GM12878 (cell line): ENCODE measurements around the gene TMIGD2. TPM values are rescaled to one million over a fixed set of nuclear protein-coding genes. Genes with fewer than 3 reads are reported as not detected.
"Not testable (repeated sequence)": the region's sequence is repeated elsewhere in the genome, so short reads cannot be mapped to it uniquely, and the experiment has no call there.

Source experiments
- ATAC-seq: fragments of 200-7000 bp; cut with Tn5 transposase; 3 replicates; pipeline ENCODE4 v1.9.1; 2020; ENCODE audit warnings: mild to moderate bottlenecking, moderate library complexity
- BruUV-seq: library from RNA; stranded (reverse); fragments of 400-500 nt; replicated peaks from 2 replicates; lab custom pipeline; 2021; lab: Mats Ljungman, UMichigan
- CTCF ChIA-PET: fragments of 300-600 bp; sonication (Branson Sonifier 250); formaldehyde crosslinking; extraction: SDS; loops from one replicate; lab custom pipeline; 2021; ENCODE audit warnings: inconsistent platforms; lab: Yijun Ruan, JAX
- POLR2A ChIA-PET: fragments of 350-600 bp; formaldehyde crosslinking; extraction: SDS; loops from one replicate; lab custom pipeline; 2021; ENCODE audit warnings: inconsistent platforms; lab: Charles Lee
- RAD21 ChIA-PET: fragments of 300-600 bp; sonication (Branson Sonifier 250); formaldehyde crosslinking; loops from one replicate; lab custom pipeline; 2023; ENCODE audit warnings: antibody characterized with exemption; ENCODE audit not compliant: unreplicated experiment; lab: Charles Lee
- SMC1A ChIA-PET: fragments of 300-600 bp; sonication (Branson Sonifier 250); formaldehyde crosslinking; loops from one replicate; lab custom pipeline; 2023; ENCODE audit not compliant: unreplicated experiment, uncharacterized antibody; lab: Charles Lee
- DNase-seq: peaks from one replicate; pipeline ENCODE4 v3.0.0-alpha.2; 2011; ENCODE audit warnings: low read depth, low spot score
- FAIRE-seq: peaks from 3 replicates; lab custom pipeline; 2011; peaks lifted over from hg19 to GRCh38; lab: Jason Lieb, UNC
- H2AFZ ChIP-seq: 2 replicates; pipeline ENCODE4 v1.6.0; 2011; ENCODE audit warnings: low read depth, low read length, control low read depth; ENCODE audit not compliant: control insufficient read depth
- H3K27ac ChIP-seq: 2 replicates; pipeline ENCODE4 v1.5.1; 2011; ENCODE audit warnings: control low read depth; ENCODE audit not compliant: control insufficient read depth, insufficient read depth
- H3K27me3 ChIP-seq, 2 experiments: replicated peaks in 1 of 2; 2 replicates each; pipeline versions ENCODE4 v1.6.0 to v1.6.1; 2011; ENCODE audit warnings: low read length in 1 of 2; ENCODE audit not compliant: control insufficient read depth in 2 of 2, insufficient read depth in 2 of 2
- H3K36me3 ChIP-seq, 2 experiments: 2 replicates each; pipeline ENCODE4 v1.5.1; 2011; ENCODE audit warnings: low read length in 1 of 2; ENCODE audit not compliant: control insufficient read depth in 2 of 2, insufficient read depth in 2 of 2
- H3K4me1 ChIP-seq: 2 replicates; pipeline ENCODE4 v1.6.1; 2011; ENCODE audit warnings: mild to moderate bottlenecking, low read length, moderate library complexity, mixed read lengths; ENCODE audit not compliant: control insufficient read depth, insufficient read depth
- H3K4me2 ChIP-seq: 2 replicates; pipeline ENCODE4 v1.6.0; 2011; ENCODE audit warnings: control low read depth; ENCODE audit not compliant: control insufficient read depth, insufficient read depth
- H3K4me3 ChIP-seq: fragments of 200-600 bp; sonication (generic); 2 replicates; pipeline ENCODE4 v1.5.1; 2016
- H3K79me2 ChIP-seq: 2 replicates; pipeline ENCODE4 v1.6.0; 2011; ENCODE audit warnings: low read length; ENCODE audit not compliant: control insufficient read depth, insufficient read depth
- H3K9ac ChIP-seq: 2 replicates; pipeline ENCODE4 v1.8.0; 2011; ENCODE audit warnings: low read length, control low read depth, mixed read lengths; ENCODE audit not compliant: control insufficient read depth, insufficient read depth
- H3K9me3 ChIP-seq: replicated peaks from 3 replicates; pipeline ENCODE4 v1.5.1; 2011; ENCODE audit warnings: mild to moderate bottlenecking, low read length; ENCODE audit not compliant: control insufficient read depth, insufficient read depth
- H4K20me1 ChIP-seq: 2 replicates; pipeline ENCODE4 v1.6.0; 2011; ENCODE audit not compliant: control insufficient read depth, insufficient read depth
- KAT2A ChIP-seq: conservative IDR thresholded peaks from 2 replicates; pipeline ENCODE4 v1.6.1; 2011; ENCODE audit warnings: low read depth, low read length; ENCODE audit not compliant: control insufficient read depth
- MAX ChIP-seq: IDR thresholded peaks from 2 replicates; pipeline ENCODE4 v1.6.1; 2012; ENCODE audit warnings: low read depth, low read length, improper control_type of control experiment
- MTA2 ChIP-seq: fragments of 450-650 bp; IDR thresholded peaks from 2 replicates; pipeline ENCODE4 v1.6.1; 2016; ENCODE audit warnings: low read depth, mild to moderate bottlenecking, moderate library complexity
- MYC ChIP-seq: IDR thresholded peaks from 2 replicates; pipeline ENCODE4 v1.6.1; 2011; ENCODE audit warnings: mild to moderate bottlenecking, low read length, moderate library complexity, inconsistent platforms; ENCODE audit not compliant: insufficient read depth, insufficient replicate concordance, insufficient read length, severe bottlenecking
- ZNF207 ChIP-seq: fragments of 450-650 bp; IDR thresholded peaks from 2 replicates; pipeline ENCODE4 v1.6.1; 2014; ENCODE audit warnings: antibody characterized with exemption, mild to moderate bottlenecking, borderline replicate concordance
- WGBS: methylation state at CpG from one replicate; pipeline ENCODE4 v1.1.6; 2016; ENCODE audit warnings: low lambda C conversion rate; ENCODE audit not compliant: insufficient replicate concordance, insufficient coverage; ENCODE audit errors: missing lambda C conversion rate; 5-methylcytosine and 5-hydroxymethylcytosine counted together
- in situ Hi-C: fragments of 300-500 bp; cut with MboI; formaldehyde crosslinking; loops from 9 replicates; pipeline ENCODE4 v1.14.3; 2018; ENCODE audit warnings: mixed read lengths
- intact Hi-C: fragments of 100-400 bp; cut with micrococcal nuclease; formaldehyde crosslinking; loops from one replicate; pipeline ENCODE4 v1.14.2; 2022; ENCODE audit not compliant: unreplicated experiment
- polyA plus RNA-seq, 11 experiments: library from polyadenylated mRNA; depleted of rRNA in 4 of 11; unstranded in 6 of 11; stranded (reverse) in 5 of 11; fragments of >200 nt; fragmentation: Nextera tagmentation in 4 of 11; fragmentation: Illumina TruSeq in 1 of 11; extraction: Ambion mirVana in 4 of 11; extraction: Trizol in 1 of 11; gene quantifications; 1 replicate in 1 of 11; 2 replicates in 10 of 11; pipeline versions ENCODE4 v1.2.1 to v1.2.3, GENCODE V29; 2011 to 2016; ENCODE audit warnings: inconsistent platforms in 2 of 11, missing spikeins in 2 of 11, low read depth in 1 of 11
- total RNA-seq, 4 experiments: library from RNA; depleted of rRNA in 3 of 4; stranded (reverse); fragments of >200 nt in 3 of 4; fragmentation: Illumina TruSeq in 1 of 4; extraction: Trizol in 1 of 4; gene quantifications; 2 replicates each; pipeline versions ENCODE4 v1.2.1 to v1.2.3, GENCODE V29; 2013 to 2021

Gene TMIGD2
- total and polyA plus RNA-seq, 10 of the 15 experiments (the other 5 are each of a cell fraction or from before 2014, with no cell fraction given) = 0.09 to 0.40 (median 0.14) TPM; not detected in 5

- no peaks in the 10 kb centered on the region; a peak in 2 of 4 replicates for H3K27me3 ChIP-seq
- no peaks in the 10 kb centered on the region for H4K20me1 ChIP-seq
- WGBS = 64% methylated on average over 14 of the region's 16 CpGs
- DNase-seq = no peak
- FAIRE-seq = no peak
- H3K36me3 ChIP-seq = no peaks in the 10 kb centered on the region
- no peak overlapping the region for H3K4me3 ChIP-seq
- CTCF ChIA-PET = interaction anchor here (0.6 to 4.1 kb wide), 2 partner anchors 10 to 14 kb away, joined by 3 to 18 read pairs; no protein-coding TSS in a partner anchor
- no peak for TF ChIP-seq KAT2A
- no peak for TF ChIP-seq ZNF207
- no peak for TF ChIP-seq MTA2
- no peak for TF ChIP-seq MYC
- no peak for TF ChIP-seq MAX
- no peak for ATAC-seq
- H3K4me1 ChIP-seq = no peaks in the 10 kb centered on the region
- H3K79me2 ChIP-seq = no peaks in the 10 kb centered on the region
- no peak overlapping the region for H3K4me2 ChIP-seq
- no peak overlapping the region for H3K27ac ChIP-seq
- H3K9me3 ChIP-seq = no peaks in the 10 kb centered on the region
- H3K9ac ChIP-seq = no peak overlapping the region
- POLR2A ChIA-PET = no interaction called here
- SMC1A ChIA-PET = no interaction called here
- BruUV-seq = no TSS peak
- intact Hi-C loops = no loop called here
- RAD21 ChIA-PET = no interaction called here
- in situ Hi-C loops = no loop called here
- H2AFZ ChIP-seq = no peak overlapping the region
These were observed 24.9 kb downstream of the TMIGD2 start for GRCh38 chr19:4277191-4277696.

- H3K9ac ChIP-seq, H3K4me3 ChIP-seq, ATAC-seq, H3K27ac ChIP-seq, H3K9me3 ChIP-seq, BruUV-seq, DNase-seq, in situ Hi-C loops, H3K27me3 ChIP-seq, H3K36me3 ChIP-seq, H3K79me2 ChIP-seq, intact Hi-C loops, H2AFZ ChIP-seq, H3K4me2 ChIP-seq, POLR2A ChIA-PET, SMC1A ChIA-PET, H4K20me1 ChIP-seq, H3K4me1 ChIP-seq, FAIRE-seq: not testable (repeated sequence)
- ChIA-PET CTCF (interaction anchor here (0.6 kb wide), 1 partner anchor 142 kb away, joined by 3 read pairs; no protein-coding TSS in a partner anchor), RAD21 (interaction anchor here (0.7 kb wide), 1 partner anchor 68 kb away, joined by 3 read pairs; no protein-coding TSS in a partner anchor)
- 73% methylated on average over 4 of the region's 6 CpGs for WGBS
These were observed 27.9 kb downstream of the TMIGD2 start for GRCh38 chr19:4274321-4274686.
